Measurements from ENCODE around the gene RIPK1. TPM values are rescaled to one million over a fixed set of nuclear protein-coding genes. Genes with fewer than 3 reads are reported as not detected.

The RIPK1 gene
- total and polyA plus RNA-seq, 9 of the 15 experiments (the other 6 are each of a cell fraction or from before 2014, with no cell fraction given), result 3.8 to 24.9 (median 17.7) TPM

DNA sequence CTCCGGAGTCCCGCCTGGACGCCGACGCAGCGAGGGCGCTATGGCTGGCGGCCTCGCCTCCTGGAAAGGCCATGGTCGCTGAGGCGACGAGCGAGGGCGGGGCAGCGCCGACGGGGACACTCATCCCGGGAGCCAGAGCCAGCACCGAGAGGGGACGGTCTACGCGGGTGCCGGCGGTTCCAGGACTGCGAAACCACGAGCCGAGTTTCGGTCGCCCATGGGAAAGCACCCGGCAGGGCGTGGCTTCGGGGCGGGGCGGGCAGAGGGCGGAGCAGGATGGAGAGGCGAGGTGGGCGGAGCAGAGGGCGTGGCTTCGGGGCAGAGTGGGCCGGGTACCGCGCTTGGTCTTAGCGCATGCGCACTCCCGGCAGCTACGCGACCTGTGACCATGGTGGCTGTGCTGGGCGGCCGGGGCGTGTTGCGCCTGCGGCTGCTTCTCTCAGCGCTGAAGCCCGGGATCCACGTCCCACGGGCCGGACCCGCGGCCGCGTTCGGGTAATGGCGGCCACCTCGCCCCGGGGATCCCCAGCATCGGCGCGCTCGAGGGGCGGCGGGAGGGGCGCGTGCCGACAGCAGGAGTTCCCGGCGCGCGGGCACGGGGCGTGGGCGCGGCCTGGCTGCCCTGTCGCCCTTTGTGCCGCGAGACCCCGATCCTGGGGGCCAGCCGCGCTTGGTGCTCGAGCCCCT, 50.2 kb downstream of the RIPK1 start, which contains the start of gene BPHL (continued):
- TF ChIP-seq, protein P1, sequence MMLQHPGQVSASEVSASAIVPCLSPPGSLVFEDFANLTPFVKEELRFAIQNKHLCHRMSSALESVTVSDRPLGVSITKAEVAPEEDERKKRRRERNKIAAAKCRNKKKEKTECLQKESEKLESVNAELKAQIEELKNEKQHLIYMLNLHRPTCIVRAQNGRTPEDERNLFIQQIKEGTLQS (IDR thresholded peaks at IDR 0.05), result no peak
- TF ChIP-seq, protein P1 (CRISPR knock-in tag; conservative IDR thresholded peaks at IDR 0.05), result no peak
- no peak; the same call in 1 of the 2 replicates for TF ChIP-seq JUND (IDR thresholded peaks at IDR 0.05; ENCODE audit: borderline replicate concordance, low read depth, low read length)
- TF ChIP-seq JUND (tag; IDR thresholded peaks at IDR 0.05; ENCODE audit: borderline replicate concordance, low read depth, low read length), result peak; percentile 5; the same call in 1 of the 3 replicates
- TF ChIP-seq HNRNPK (IDR thresholded peaks at IDR 0.05; ENCODE audit: low read depth, low read length, poor library complexity, severe bottlenecking), result no peak
- TF ChIP-seq GATA2 (CRISPR knock-in tag; IDR thresholded peaks at IDR 0.05), result 0 out of 2 replicates have a peak, but pooled peaks have one; percentile 2
- no peak for TF ChIP-seq FOXJ2 (tag; IDR thresholded peaks at IDR 0.05)
- TF ChIP-seq CHCHD3 (CRISPR knock-in tag; IDR thresholded peaks at IDR 0.05), result no peak
- TF ChIP-seq, protein P2, sequence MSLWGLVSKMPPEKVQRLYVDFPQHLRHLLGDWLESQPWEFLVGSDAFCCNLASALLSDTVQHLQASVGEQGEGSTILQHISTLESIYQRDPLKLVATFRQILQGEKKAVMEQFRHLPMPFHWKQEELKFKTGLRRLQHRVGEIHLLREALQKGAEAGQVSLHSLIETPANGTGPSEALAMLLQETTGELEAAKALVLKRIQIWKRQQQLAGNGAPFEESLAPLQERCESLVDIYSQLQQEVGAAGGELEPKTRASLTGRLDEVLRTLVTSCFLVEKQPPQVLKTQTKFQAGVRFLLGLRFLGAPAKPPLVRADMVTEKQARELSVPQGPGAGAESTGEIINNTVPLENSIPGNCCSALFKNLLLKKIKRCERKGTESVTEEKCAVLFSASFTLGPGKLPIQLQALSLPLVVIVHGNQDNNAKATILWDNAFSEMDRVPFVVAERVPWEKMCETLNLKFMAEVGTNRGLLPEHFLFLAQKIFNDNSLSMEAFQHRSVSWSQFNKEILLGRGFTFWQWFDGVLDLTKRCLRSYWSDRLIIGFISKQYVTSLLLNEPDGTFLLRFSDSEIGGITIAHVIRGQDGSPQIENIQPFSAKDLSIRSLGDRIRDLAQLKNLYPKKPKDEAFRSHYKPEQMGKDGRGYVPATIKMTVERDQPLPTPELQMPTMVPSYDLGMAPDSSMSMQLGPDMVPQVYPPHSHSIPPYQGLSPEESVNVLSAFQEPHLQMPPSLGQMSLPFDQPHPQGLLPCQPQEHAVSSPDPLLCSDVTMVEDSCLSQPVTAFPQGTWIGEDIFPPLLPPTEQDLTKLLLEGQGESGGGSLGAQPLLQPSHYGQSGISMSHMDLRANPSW (CRISPR knock-in tag; IDR thresholded peaks at IDR 0.05), result no peak; the same call in 1 of the 2 replicates
- peak; percentile 65 for TF ChIP-seq CREM (IDR thresholded peaks at IDR 0.05; ENCODE audit: low read depth)
- peak; percentile 40; the same call in 1 of the 2 replicates for TF ChIP-seq MYC (IDR thresholded peaks at IDR 0.05; ENCODE audit: low read depth, low read length)
- peak; percentile 70; the same call in 1 of the 2 replicates for TF ChIP-seq MYC (CRISPR knock-in tag; IDR thresholded peaks at IDR 0.05; ENCODE audit: borderline replicate concordance, low read depth)
- no peak for TF ChIP-seq STAT5B (CRISPR knock-in tag; IDR thresholded peaks at IDR 0.05)
- TF ChIP-seq, protein P3, sequence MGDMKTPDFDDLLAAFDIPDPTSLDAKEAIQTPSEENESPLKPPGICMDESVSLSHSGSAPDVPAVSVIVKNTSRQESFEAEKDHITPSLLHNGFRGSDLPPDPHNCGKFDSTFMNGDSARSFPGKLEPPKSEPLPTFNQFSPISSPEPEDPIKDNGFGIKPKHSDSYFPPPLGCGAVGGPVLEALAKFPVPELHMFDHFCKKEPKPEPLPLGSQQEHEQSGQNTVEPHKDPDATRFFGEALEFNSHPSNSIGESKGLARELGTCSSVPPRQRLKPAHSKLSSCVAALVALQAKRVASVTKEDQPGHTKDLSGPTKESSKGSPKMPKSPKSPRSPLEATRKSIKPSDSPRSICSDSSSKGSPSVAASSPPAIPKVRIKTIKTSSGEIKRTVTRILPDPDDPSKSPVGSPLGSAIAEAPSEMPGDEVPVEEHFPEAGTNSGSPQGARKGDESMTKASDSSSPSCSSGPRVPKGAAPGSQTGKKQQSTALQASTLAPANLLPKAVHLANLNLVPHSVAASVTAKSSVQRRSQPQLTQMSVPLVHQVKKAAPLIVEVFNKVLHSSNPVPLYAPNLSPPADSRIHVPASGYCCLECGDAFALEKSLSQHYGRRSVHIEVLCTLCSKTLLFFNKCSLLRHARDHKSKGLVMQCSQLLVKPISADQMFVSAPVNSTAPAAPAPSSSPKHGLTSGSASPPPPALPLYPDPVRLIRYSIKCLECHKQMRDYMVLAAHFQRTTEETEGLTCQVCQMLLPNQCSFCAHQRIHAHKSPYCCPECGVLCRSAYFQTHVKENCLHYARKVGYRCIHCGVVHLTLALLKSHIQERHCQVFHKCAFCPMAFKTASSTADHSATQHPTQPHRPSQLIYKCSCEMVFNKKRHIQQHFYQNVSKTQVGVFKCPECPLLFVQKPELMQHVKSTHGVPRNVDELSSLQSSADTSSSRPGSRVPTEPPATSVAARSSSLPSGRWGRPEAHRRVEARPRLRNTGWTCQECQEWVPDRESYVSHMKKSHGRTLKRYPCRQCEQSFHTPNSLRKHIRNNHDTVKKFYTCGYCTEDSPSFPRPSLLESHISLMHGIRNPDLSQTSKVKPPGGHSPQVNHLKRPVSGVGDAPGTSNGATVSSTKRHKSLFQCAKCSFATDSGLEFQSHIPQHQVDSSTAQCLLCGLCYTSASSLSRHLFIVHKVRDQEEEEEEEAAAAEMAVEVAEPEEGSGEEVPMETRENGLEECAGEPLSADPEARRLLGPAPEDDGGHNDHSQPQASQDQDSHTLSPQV (IDR thresholded peaks at IDR 0.05), result no peak; the same call in 1 of the 2 replicates
- TF ChIP-seq ZNF140 (CRISPR knock-in tag; IDR thresholded peaks at IDR 0.05), result no peak
- TF ChIP-seq CREB1 (IDR thresholded peaks at IDR 0.05), result peak; percentile 70
- TF ChIP-seq CREB1 (CRISPR knock-in tag; IDR thresholded peaks at IDR 0.05), result peak; percentile 68; the same call in 1 of the 2 replicates
- TF ChIP-seq, protein P4, sequence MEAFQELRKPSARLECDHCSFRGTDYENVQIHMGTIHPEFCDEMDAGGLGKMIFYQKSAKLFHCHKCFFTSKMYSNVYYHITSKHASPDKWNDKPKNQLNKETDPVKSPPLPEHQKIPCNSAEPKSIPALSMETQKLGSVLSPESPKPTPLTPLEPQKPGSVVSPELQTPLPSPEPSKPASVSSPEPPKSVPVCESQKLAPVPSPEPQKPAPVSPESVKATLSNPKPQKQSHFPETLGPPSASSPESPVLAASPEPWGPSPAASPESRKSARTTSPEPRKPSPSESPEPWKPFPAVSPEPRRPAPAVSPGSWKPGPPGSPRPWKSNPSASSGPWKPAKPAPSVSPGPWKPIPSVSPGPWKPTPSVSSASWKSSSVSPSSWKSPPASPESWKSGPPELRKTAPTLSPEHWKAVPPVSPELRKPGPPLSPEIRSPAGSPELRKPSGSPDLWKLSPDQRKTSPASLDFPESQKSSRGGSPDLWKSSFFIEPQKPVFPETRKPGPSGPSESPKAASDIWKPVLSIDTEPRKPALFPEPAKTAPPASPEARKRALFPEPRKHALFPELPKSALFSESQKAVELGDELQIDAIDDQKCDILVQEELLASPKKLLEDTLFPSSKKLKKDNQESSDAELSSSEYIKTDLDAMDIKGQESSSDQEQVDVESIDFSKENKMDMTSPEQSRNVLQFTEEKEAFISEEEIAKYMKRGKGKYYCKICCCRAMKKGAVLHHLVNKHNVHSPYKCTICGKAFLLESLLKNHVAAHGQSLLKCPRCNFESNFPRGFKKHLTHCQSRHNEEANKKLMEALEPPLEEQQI (IDR thresholded peaks at IDR 0.05), result no peak
